Measurements from ENCODE around the gene SLC9A1.
"Not testable (repeated sequence)": the region's sequence is repeated elsewhere in the genome, so short reads cannot be mapped to it uniquely, and the experiment has no call there.

SLC9A1 gene

DNA sequence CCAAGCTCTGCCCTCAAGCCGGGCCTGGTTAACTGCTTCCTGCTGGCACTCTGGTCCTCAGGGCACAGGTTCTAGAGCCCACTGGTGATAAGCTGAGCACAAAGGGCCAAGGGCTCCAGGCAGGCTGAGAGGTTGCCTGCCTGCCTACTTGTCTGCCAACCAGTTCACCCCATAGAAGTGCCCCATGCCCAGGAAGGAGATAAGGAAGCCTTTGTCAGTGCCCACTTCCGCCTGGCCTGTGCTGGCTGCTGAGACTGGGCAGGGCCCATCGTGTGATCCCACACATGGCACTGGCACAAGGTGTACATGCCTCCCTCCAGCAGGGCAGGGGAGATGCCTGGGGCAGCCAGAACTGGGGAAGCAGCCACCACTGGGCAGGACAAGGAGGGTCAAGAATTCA is 24.1 kb downstream of the SLC9A1 start:
- DNase-seq, result no peak

DNA sequence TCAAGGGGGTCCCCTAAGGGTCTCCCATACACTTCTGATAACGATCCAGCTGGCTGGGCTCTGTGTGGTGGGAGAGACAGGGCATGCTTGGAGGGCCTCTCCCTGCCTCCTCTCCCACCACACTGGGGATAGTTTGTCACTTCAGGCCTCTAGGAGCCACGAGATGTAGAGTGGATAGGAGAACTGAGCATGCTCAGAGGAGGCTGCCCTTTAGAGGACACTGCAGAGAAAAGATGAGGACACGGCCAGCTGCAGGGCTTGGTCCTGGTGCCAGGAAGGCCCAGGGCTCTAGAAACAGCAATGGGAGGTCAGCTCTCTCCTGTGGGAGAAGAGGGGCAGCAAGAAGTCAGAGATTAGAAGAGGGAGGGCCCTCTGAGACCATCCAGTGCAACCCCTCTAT is 25.7 kb downstream of the SLC9A1 start:
- DNase-seq, result no peak

DNA sequence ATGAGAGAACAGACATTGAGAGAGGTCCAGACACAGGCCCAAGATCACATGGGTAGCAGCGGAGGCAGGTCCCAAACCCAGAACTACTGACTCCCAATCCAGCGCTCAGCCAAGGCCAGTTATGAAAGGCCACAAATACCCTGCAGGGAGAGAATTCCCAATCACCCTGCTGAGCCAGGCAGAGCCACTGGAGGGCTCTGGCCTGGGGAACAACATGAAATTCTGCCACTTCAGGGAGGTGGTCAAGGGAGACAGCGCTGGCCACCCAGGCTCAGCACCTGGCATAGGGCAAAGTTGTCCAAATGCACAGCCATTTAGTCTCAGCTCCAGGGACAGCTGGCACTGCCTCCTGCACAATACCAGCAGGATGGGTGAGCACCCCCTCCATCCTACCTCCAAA is 27.5 kb downstream of the SLC9A1 start:
- DNase-seq, result no peak

DNA sequence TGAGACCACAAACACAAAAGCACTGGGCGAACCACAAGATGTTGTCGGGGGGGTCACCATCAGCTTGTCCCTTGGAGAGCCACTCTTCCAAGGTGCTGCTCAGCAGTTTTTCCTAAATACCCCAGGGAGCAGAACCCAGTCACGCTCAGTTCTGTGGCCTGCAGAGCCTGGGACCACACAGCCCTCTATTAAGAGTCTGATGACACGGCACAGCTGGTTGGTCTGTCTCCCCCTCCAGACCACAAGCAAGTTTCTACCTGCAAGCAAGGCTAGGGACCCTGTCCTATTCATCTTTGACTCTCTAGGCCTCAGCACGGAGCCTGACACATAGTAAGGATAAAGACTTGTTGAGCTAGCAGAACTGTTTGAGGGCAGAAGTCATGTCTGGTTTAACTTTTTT is 28.5 kb downstream of the SLC9A1 start:
- DNase-seq, result no peak

DNA sequence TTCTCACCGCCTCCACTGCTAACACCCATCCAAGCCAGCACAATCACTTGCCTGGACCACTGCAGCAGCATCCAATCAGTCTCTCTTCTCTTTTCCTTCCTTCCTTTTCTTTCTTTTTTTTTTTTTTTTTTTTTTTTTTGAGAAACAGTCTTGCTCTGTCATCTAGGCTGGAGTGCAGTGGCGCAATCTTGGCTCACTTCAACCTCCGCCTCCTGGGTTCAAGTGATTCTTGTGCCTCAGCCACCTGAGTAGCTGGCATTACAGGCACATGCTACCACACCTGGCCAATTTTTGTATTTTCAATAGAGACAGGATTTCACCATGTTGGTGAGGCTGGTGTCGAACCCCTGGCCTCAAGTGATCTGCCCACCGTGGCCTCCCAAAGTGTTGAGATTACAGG is 29.8 kb downstream of the SLC9A1 start:
- not testable (repeated sequence) for DNase-seq

DNA sequence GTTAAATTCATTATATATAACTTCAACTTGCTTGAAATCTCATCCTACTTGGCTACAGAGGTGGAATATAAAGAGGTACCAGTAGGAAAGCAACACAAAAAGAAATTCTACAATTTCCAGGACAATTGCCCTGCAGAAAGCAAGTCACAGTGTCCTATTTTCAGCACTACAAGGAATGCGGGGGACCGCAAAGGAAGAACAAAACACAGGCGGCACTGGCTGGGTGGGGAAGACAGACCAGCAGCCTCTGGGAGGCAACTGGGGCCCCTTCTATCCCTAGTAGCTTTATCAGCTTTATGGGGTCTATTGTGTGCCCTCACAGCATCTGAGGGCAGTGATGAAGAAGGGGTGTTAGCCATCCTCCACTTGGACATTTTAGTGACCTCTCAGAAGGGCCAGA is 30.5 kb downstream of the SLC9A1 start:
- no peak for DNase-seq

DNA sequence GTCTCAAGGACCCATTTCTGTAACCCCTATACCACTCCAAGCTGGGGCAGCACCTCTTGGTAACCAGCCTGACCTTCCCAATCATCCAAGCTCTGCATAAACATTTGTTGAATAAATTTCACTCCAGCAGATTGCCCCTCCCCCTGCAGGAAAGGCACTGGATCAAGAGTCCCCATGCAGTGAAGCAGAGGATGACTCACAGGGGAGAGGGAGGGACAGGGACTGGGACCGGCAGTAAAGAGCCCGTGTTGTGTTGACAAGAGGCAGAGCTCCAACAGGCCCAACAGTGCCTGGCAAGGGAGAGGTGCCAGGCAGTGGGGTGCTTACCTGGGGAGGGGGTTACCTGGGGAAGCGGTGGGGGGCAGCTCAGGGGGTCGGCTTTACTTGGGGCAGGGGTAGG is 32.3 kb downstream of the SLC9A1 start:
- DNase-seq, result no peak

DNA sequence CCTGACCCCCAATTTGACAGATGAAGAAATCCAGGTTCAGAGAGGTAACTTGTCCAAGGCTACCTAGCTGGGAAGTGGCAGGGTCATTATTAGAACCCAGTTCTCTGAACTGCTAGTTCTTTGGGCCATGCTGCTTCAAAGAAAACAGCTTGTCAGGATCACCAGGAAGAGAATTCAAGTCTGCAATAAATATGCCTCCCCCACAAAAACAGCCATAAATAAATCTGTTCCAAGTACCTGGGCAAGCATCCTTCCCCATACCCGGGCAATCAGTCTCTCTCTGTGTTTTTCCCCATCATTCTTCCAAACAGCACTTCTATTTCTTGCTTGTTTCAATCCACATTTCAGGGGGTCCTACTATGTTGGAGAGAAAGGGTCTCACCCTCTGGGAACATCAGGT is 34.1 kb downstream of the SLC9A1 start:
- DNase-seq, result no peak

DNA sequence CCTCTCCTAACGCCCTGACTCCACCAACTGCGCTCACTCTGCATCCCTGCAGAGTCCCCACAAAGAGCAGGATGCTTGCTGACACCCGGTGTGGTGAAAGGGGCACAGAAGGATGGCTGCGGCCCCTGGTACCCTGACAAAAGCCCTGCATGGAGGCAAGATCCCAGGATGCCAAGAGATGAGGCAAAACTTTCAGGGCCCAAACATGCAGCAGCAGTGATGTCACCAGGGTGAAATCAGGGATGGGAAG is 36.6 kb downstream of the SLC9A1 start:
- no peak for DNase-seq

DNA sequence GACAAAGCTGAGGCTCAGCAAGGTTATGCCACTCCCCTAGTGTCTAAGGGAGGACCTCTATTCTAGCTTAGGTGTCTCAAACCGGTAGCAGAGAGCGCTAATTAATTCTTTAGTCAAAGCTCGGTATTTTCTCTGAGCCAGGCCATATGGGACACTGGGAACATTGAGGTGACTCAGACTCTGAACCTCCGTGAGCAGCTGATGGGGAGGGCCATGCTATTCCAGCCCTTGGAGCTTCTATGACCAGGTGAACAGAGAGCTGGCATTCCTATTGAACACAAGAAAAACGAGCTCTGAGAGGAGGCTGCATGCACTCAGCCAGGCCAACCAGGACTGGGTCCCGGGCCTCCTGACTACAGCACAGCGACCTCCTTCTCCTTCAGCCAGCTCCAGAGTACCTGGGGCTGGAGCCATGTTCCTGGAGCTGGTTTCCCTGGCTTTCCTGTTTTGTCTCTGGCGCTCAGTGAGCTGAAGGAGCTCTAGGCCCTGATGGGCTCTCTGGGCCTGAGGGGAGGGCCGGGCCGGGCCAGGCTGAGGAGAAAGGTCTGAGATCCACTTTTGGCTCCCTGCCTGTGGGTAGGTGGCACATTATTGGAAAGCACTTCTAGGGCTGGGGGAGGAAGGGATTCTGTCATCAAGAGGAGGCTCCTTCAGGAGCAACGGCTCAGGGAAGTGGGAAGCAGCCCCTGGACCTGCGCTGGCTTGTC is 37.0 kb downstream of the SLC9A1 start:
- no peak for DNase-seq

DNA sequence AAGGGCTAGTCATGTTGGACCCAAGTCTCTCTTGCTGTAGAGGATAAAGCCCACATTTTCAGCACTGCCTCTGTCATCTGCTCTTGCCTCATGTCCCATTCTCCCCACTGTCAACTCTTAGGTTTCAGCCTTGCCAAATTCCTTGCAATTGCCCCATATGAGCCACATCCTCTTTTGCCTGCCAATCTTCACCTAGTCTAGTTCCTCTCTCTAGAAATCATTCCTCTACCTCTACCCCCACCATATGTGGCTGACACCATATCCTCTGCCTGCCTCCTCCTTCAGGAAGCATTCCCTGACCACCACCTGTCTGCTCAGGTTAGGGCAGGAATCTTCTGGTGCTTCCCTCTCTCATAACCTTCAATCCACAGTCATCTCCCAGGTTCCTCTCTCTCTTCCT is 38.2 kb downstream of the SLC9A1 start:
- DNase-seq, result no peak

DNA sequence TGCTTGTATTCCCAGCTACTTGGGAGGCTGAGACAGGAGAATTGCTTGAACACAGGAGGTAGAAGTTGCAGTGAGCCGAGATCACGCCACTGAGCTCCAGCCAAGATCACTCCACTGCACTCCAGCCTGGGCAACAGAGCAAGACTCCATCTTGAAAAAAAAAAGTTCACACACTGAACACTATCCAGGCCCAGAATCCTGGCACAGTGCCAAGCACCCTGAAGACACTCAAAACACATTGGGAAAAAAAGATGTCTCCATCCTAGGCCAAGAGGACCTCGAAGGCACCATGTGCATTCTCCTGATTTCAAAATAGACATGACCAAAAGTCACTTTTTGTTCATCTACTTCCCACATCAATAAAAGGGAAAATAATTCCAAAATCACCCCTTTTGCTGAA is 38.7 kb downstream of the SLC9A1 start:
- no peak for DNase-seq

DNA sequence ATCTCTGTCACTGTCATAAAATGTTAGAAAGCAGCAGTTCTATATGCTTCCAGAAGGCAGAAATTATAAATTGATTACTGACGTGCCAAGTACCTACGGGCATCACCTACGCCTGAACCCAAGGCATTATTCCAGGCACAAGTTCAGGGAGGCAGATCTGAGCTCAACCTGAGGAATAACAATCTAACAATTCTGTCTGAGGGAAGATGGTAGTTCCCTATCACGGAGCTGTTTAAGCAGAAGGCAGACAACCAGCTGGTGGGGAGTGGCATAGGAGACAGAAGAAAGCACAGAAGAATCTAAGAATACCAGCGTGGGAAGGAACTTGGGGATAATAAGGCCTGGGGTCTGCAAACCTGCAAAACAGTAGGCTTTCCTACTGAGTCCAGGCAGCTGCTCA is 40.4 kb downstream of the SLC9A1 start:
- DNase-seq, result no peak

DNA sequence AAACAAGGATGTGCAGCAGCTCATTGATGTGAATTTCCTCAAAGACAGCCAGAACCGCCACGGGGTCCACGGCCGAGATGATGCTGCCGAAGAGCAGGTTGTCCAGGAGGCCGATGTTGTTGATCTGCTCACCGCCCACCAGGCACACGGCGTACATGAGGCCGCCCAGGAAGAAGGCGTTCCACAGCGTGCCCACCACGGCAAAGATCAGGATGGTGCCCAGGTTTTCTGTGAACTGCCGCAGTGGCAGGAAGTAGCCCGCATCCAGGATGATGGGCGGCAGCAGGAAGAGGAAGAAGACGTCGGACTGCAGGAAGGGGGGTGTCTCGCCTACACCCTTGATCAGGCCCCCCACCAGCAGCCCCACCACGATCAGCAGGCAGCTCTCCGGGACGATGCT is 41.1 kb downstream of the SLC9A1 start:
- DNase-seq, result no peak

DNA sequence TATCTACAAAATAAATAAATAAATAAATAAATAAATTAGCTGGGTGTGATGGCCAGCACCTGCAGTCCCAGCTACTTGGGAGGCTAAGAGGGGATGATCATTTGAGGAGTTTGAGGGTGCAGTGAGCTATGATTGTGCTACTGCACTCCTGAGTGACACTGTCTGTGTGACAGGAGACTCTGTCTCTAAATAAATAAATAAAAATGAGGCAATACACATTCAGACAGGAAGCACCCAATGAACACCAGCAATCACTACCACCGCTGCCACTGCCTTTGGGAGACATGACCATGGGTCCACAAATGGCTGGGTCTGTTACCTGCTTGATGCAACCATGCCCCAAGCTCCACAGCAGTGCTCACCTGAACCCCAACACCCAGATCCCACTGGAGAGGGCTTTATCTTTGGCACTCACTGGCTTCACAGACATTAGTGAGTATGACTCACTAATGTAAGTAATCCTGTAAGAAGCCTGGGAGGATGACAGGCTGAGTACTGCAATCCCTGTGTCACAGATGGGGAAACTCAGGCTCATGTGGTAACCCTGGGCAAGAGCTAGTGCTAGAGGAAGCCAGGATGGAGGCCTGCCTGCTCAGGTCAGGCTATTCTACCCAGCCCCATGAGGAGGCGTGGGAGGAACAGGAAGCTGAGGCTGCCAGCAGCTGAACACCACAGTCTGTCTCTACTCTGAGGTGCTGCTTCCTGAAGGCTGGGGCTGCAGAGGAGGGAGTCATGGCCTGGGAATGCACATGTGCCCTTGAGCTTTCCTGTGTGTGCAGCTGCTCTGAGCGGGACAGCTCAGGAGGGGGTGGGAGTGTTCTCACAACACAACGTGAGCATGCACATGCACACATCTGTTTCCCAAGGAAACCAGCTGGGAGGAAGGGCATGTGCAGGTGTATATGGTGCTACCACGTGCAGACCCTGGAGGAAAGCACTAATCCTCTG is 43.0 kb downstream of the SLC9A1 start:
- DNase-seq, result peak; percentile 81

DNA sequence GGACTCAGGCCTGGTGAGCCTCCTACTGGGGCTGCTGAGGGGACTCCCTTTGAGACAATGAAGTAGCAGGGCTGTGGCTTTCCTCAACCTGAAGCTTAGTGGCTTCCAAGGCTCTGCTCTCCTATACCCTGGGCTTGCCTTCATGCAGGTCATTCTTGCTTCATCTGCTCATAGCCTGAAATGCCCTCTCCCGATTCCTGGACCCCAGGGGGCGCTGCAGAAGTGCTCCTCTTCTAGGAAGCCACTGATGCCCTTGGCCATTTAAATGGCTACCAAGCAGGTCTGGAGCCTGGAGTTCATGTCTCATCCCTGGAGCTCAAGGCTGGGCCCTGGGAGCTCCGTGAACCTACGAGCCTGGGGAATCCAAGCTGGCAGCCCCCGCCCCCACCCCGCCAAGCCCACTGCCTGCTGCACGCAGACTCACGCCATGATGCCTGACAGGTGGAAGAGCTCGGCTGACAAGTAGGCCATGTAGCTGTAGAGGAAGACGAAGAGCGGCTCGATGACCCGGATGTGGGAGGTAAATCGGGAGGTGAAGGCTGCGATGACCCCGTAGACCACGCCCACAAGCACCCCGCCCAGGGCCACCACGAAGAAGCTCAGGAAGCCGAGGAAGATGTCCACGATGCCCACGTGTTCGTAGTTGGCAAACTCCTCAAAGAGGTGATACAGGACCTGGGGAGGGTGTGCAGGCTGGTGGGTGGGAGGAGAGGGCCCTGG is 45.7 kb downstream of the SLC9A1 start:
- DNase-seq, result peak; percentile 36

DNA sequence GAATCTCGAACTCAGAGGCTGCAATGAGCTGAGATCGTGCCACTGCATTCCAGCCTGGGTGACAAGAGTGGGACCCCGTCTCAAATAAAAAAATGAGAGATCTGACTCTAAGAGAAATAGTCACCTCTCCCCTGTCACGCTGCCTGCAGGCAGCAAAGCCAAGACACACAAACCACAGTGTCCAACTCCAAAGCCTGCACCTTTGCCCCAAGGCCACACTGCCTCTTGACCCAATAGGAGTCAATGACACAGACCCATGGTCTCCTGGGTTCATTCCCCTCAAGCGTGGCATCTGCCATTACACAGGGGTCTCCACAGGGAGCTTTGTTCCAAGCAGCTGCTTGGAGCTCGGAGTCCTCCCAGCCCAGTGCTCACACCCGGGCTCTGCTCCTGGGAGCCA is 46.3 kb downstream of the SLC9A1 start:
- no peak for DNase-seq

DNA sequence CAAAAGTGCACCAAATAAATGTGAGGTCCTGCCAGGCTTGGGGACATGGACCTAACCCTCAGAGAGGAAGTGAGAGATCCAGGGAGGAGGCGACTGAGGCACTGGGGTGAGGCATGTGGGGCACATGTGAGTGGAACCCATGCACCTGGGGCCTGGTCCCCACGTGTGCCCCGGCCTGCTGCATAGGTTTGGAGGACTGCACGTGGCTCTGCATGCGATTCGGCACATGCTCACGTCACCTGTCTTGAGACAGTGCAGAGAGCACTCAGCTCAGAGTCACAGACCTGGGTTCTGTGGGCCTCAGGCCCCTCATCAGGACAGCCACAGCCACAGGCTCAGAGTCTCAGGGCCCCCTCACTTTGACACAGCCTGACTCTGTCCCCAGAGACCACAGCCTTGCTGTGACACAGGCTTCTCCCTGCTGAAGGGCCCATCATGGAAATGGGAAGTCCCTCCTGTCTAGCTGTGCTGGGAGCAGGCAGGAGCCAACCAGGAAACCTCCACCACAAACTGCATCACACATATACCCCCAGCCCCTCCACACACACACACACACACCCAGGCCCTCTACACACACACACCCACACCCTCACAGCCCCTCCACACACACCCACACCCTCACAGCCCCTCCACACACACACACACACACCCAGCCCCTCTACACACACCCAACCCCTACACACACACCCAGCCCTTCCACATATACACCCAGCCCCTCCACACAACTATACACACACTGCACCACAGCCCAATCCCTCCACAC is 48.2 kb downstream of the SLC9A1 start:
- no peak for DNase-seq

DNA sequence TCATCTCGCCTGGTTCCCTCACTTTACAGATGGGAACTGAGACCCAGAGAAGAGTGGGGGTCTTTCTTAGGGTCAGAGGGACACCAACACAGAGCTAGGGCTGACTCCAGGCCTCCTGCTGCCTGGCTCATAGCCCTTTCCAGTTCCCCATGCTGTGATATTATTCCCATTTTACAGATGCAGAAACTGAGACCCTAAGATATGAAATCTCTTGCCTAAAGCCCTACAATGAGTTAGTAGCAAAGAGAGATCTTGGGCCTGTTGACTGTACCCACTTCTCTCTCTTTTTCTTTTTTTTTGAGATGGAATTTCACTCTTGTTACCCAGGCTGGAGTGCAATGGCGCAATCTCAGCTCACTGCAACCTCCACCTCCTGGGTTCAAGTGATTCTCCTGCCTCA is 49.9 kb downstream of the SLC9A1 start:
- DNase-seq, result no peak

DNA sequence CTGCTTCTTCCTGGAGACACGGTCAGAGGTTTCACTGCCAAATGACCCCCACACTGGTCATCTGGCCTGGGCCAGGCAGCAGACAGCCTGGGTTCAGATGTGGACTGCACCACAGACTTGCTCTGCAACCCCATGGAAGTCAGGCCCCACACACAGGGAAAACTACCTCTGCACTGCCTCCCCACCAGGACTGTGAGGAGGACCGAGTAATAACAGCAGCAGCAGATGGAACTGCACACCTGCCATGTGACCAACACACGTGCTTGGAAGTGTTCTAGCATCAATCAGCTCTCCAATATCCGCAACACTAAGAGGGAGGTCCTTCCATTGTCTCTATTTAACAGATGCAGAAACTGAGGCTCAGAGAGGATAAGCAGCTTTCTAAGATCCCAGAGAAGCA is 51.4 kb downstream of the SLC9A1 start:
- DNase-seq, result no peak

DNA sequence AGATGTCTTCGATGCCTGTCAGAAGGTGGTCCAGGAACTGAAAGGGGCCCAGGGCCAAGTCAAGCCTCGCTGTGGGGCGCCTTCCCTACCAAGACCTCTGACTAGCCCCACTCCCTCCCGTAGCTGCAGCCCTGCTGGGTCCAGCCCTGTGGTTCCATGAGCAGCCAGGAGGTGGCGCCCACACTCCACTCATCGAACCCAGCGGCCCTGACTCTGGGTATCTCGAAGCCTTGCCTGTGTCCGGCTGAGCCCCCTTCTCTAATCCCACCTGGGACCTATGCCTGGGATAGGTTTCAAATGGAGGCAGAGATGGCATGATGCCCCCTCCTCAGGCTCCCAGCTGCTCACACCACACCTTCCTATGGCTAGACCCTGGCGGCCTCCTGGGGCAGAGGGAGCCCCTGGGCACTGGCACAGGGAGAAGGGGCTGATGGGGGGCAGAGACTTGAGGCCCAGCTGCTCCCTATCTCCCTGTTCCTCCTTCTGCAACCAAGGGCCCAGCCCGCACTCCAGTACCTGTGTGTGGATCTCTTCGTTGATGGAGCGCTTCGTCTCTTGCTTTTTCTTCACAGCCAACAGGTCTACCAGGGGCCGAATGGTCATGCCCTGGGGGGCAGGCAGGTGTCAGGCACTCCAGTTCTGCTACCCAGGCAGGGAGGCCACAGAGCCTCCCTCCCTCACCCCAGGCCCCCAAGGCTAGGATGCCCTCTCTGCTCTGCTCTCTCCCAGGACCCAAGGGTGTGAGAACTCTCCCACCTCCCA is 52.0 kb downstream of the SLC9A1 start:
- DNase-seq, result peak; percentile 85

DNA sequence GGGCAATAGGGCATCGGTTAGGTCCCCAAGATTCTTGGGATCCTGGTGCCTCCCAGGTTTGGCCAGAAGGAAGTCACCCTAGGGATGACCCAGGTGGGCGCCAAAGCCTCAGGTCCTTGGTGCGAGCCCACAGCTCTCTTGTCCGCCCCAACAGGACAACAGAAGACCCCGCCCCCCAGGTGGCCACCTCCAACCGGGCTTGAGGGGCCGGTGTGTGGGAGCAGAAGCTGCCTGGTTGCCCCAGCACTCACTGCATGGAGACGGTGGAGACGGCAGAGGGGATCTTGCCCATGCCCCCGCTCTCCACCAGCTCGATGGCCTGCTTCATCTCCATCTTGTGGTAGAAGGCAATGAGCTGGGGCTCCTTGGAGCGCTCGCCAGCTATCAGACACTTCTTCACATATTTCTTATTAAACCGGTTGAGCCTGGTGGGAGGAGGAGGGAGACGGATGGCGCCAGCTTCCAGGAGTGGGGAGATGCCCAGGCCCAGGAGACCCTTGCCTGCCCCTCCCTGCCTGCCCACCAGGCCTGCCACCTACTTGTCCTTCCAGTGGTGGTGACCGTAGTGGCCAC is 52.7 kb downstream of the SLC9A1 start:
- DNase-seq, result no peak
